HL-60 (cell line): Measurements from ENCODE around the gene EDIL3.

Experiments
- DNase-seq, 2 experiments: peaks; one replicate each; pipeline ENCODE4 v3.0.0-alpha.2; 2010 to 2020; ENCODE audit warnings: low read depth in 1 of 2, low spot score in 1 of 2
- H3K27ac ChIP-seq: fragments of 250-450 bp; sonication (Bioruptor Pico); replicated peaks from 2 replicates; pipeline ENCODE4 v1.5.1; 2020; ENCODE audit warnings: mild to moderate bottlenecking, moderate library complexity
- H3K27me3 ChIP-seq: fragments of 250-450 bp; sonication (Bioruptor Pico); 2 replicates; pipeline ENCODE4 v1.5.1; 2021; ENCODE audit warnings: mild to moderate bottlenecking, moderate library complexity; ENCODE audit not compliant: insufficient read depth, poor library complexity, severe bottlenecking
- H3K4me3 ChIP-seq: replicated peaks from 2 replicates; pipeline ENCODE4 v1.5.1; 2011; ENCODE audit warnings: mild to moderate bottlenecking, control low read depth, low read length; ENCODE audit not compliant: insufficient read depth
- CTCF ChIP-seq: IDR thresholded peaks from one replicate; pipeline ENCODE4 v1.5.1; 2011; ENCODE audit warnings: low read length, control low read depth, inconsistent platforms; ENCODE audit not compliant: insufficient read depth
- GABPA ChIP-seq: IDR thresholded peaks from 2 replicates; pipeline ENCODE4 v1.6.1; 2012; ENCODE audit warnings: low read depth
- POLR2AphosphoS5 ChIP-seq: IDR thresholded peaks from 2 replicates; pipeline ENCODE4 v1.6.1; 2012; ENCODE audit warnings: low read depth
- REST ChIP-seq: IDR thresholded peaks from 2 replicates; pipeline ENCODE4 v1.6.1; 2012; ENCODE audit warnings: low read depth; ENCODE audit not compliant: insufficient replicate concordance
- SPI1 ChIP-seq: IDR thresholded peaks from 2 replicates; pipeline ENCODE4 v1.6.1; 2012; ENCODE audit warnings: low read depth, mild to moderate bottlenecking, borderline replicate concordance

The EDIL3 gene

GRCh38 chr5:84113246-84114105, 271.2 kb downstream of the EDIL3 start:
- Histone ChIP-seq H3K27me3 (no peaks in the 10 kb centered on the region), H3K4me3 (no peak overlapping the region), H3K27ac (no peak overlapping the region)
- TF ChIP-seq SPI1 (no peak), POLR2AphosphoS5 (no peak), GABPA (no peak), CTCF (no peak), REST (no peak)
- DNase-seq = no peak

- Histone ChIP-seq H3K27ac (no peak overlapping the region), H3K27me3 (no peaks in the 10 kb centered on the region), H3K4me3 (no peak overlapping the region)
- no peak for DNase-seq
- TF ChIP-seq CTCF = no peak
- TF ChIP-seq REST = no peak
These were observed 291.9 kb downstream of the EDIL3 start for GRCh38 chr5:84092738-84093137.

DNA sequence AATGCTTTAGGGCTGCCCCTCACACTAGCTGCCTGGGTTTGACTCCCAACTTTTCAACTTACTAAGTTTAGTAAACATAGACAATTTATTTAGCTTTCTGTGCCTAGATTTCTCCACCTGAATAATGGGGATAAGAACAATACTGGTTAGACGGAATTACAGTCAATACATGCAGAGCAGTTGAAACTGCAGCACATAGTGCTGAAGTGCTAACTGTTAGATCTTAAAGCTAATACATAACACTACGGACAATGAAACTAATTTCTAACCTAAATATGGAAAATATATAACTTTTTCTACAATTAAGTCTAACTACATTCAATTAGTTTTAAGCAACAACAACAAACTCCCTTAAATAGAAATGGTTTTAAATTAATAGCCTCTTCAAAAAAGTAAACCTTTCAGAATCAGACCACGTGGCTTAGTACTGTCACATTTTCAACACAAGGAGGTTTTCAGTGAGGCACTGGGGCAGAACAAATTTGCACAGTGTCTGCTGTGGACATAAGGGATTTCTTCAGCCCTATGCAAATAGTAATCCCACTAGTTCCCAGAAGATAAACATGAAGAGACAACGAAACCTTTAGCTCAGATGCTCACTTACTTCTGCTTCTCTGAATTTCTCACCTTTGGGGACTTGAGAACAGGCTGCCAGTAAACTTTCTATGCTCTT, 293.4 kb downstream of the EDIL3 start:
- DNase-seq = no peak
- no peak overlapping the region for H3K4me3 ChIP-seq
- TF ChIP-seq REST (no peak), POLR2AphosphoS5 (no peak), GABPA (no peak), SPI1 (no peak), CTCF (no peak)

More for the DNA sequence above, 293.4 kb downstream of the EDIL3 start:
- Histone ChIP-seq H3K27ac (no peak overlapping the region), H3K27me3 (no peaks in the 10 kb centered on the region)
